ENCODE results near the gene FHIT. TPM values are rescaled to one million over a fixed set of nuclear protein-coding genes. Genes with fewer than 3 reads are reported as not detected.

FHIT gene
- total RNA-seq, 4 donors from 2014 or later, result 8.8 to 35.6 (median 12.6) TPM

- no peak overlapping the region for H3K4me3 ChIP-seq
- no peaks in the 10 kb centered on the region for H3K9me3 ChIP-seq
- WGBS, result 87% methylated on average over 6 of the region's 6 CpGs
- DNase-seq (ENCODE audit: low spot score in 2 of 2), result no peak
- no peaks in the 10 kb centered on the region for H3K27me3 ChIP-seq
- H3K27ac ChIP-seq, result no peak overlapping the region
- TF ChIP-seq POLR2A (IDR thresholded peaks at IDR 0.05) (no peak), POLR2AphosphoS5 (IDR thresholded peaks at IDR 0.05) (no peak), EP300 (IDR thresholded peaks at IDR 0.05) (no peak)
- TF ChIP-seq, protein P1, sequence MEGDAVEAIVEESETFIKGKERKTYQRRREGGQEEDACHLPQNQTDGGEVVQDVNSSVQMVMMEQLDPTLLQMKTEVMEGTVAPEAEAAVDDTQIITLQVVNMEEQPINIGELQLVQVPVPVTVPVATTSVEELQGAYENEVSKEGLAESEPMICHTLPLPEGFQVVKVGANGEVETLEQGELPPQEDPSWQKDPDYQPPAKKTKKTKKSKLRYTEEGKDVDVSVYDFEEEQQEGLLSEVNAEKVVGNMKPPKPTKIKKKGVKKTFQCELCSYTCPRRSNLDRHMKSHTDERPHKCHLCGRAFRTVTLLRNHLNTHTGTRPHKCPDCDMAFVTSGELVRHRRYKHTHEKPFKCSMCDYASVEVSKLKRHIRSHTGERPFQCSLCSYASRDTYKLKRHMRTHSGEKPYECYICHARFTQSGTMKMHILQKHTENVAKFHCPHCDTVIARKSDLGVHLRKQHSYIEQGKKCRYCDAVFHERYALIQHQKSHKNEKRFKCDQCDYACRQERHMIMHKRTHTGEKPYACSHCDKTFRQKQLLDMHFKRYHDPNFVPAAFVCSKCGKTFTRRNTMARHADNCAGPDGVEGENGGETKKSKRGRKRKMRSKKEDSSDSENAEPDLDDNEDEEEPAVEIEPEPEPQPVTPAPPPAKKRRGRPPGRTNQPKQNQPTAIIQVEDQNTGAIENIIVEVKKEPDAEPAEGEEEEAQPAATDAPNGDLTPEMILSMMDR (IDR thresholded peaks at IDR 0.05), result no peak
- no peaks in the 10 kb centered on the region for H3K4me1 ChIP-seq
- H3K36me3 ChIP-seq, result no peaks in the 10 kb centered on the region
These were observed 1337.0 kb downstream of the FHIT start for GRCh38 chr3:59914251-59914650.

DNA sequence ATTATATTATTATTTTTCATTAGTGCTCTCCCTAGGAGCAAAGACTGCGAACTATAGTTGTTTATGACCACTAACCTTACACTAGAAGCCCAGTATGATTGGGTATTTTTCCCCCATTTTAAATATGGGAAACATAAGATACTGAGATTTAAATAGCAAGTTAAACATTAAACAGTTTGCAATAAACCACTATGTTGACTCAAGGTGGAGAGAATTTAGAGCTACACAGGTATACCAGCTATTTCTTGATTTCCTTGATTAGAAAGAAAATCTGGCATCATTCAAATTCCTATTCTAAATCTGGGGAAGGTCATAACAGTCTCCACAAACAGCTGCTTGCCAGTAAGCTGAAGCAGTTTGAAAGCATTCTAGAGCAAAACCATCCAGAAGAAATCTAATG lies 1337.6 kb downstream of the FHIT start:
- TF ChIP-seq EP300 (IDR thresholded peaks at IDR 0.05), result no peak
- TF ChIP-seq POLR2A (IDR thresholded peaks at IDR 0.05), result no peak
- TF ChIP-seq, protein P1 (IDR thresholded peaks at IDR 0.05), result no peak
- no peak for TF ChIP-seq POLR2AphosphoS5 (IDR thresholded peaks at IDR 0.05)
- Histone ChIP-seq H3K27ac (no peak overlapping the region), H3K4me3 (no peak overlapping the region), H3K4me1 (no peaks in the 10 kb centered on the region), H3K9me3 (no peaks in the 10 kb centered on the region), H3K36me3 (no peaks in the 10 kb centered on the region), H3K27me3 (no peaks in the 10 kb centered on the region)
- 98% methylated on average over 1 of the region's 1 CpG for WGBS
- no peak for DNase-seq (ENCODE audit: low spot score in 2 of 2)

GRCh38 chr3:59908701-59909100 lies 1342.6 kb downstream of the FHIT start:
- Histone ChIP-seq H3K36me3 (no peaks in the 10 kb centered on the region), H3K4me3 (no peak overlapping the region), H3K27me3 (no peaks in the 10 kb centered on the region), H3K27ac (no peak overlapping the region), H3K9me3 (no peaks in the 10 kb centered on the region), H3K4me1 (no peaks in the 10 kb centered on the region)
- TF ChIP-seq POLR2A (IDR thresholded peaks at IDR 0.05) (no peak), POLR2AphosphoS5 (IDR thresholded peaks at IDR 0.05) (no peak), EP300 (IDR thresholded peaks at IDR 0.05) (no peak)
- TF ChIP-seq, protein P1 (IDR thresholded peaks at IDR 0.05), result no peak
- WGBS, result 75% methylated on average over 2 of the region's 2 CpGs
- no peak for DNase-seq (ENCODE audit: low spot score in 2 of 2)

DNA sequence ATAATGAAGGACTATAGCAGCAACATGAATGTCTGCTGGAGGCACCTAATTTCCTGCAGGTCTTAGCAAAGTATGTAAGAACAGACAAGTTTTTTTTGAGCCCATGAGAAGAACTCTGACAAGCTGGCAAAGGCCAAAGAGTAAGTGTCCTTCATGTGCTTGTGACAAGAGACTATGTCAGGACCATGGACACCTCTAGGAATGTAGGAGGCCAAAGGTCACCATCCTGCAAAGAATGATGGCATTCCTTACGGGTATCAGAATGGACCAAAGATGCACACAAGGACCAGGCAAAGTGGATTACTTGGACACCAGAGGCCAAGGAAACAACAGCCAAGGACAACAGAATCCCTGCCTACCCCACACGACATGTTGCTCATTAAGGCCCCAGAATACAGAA lies 1343.0 kb downstream of the FHIT start:
- Histone ChIP-seq H3K27ac (no peak overlapping the region), H3K27me3 (no peaks in the 10 kb centered on the region), H3K9me3 (no peaks in the 10 kb centered on the region), H3K4me3 (no peak overlapping the region), H3K4me1 (no peaks in the 10 kb centered on the region), H3K36me3 (no peaks in the 10 kb centered on the region)
- TF ChIP-seq, protein P1 (IDR thresholded peaks at IDR 0.05), result no peak
- TF ChIP-seq POLR2A (IDR thresholded peaks at IDR 0.05), result no peak
- no peak for TF ChIP-seq EP300 (IDR thresholded peaks at IDR 0.05)
- no peak for TF ChIP-seq POLR2AphosphoS5 (IDR thresholded peaks at IDR 0.05)
- DNase-seq (ENCODE audit: low spot score in 2 of 2), result no peak
- WGBS, result 85% methylated on average over 2 of the region's 2 CpGs

- no peaks in the 10 kb centered on the region for H3K36me3 ChIP-seq
- 88% methylated on average over 3 of the region's 3 CpGs for WGBS
- DNase-seq (ENCODE audit: low spot score in 2 of 2), result no peak
- no peaks in the 10 kb centered on the region for H3K4me1 ChIP-seq
- no peak overlapping the region for H3K4me3 ChIP-seq
- TF ChIP-seq POLR2A (IDR thresholded peaks at IDR 0.05) (no peak), POLR2AphosphoS5 (IDR thresholded peaks at IDR 0.05) (no peak), EP300 (IDR thresholded peaks at IDR 0.05) (no peak)
- TF ChIP-seq, protein P1 (IDR thresholded peaks at IDR 0.05), result no peak
- H3K27me3 ChIP-seq, result no peaks in the 10 kb centered on the region
- H3K27ac ChIP-seq, result no peak overlapping the region
- no peaks in the 10 kb centered on the region for H3K9me3 ChIP-seq
These were observed 1347.0 kb downstream of the FHIT start for GRCh38 chr3:59904296-59904695.

All from suprapubic skin (tissue), 4 donors.